Measurements from ENCODE around the gene TMBIM4.

- TF ChIP-seq, protein P1, sequence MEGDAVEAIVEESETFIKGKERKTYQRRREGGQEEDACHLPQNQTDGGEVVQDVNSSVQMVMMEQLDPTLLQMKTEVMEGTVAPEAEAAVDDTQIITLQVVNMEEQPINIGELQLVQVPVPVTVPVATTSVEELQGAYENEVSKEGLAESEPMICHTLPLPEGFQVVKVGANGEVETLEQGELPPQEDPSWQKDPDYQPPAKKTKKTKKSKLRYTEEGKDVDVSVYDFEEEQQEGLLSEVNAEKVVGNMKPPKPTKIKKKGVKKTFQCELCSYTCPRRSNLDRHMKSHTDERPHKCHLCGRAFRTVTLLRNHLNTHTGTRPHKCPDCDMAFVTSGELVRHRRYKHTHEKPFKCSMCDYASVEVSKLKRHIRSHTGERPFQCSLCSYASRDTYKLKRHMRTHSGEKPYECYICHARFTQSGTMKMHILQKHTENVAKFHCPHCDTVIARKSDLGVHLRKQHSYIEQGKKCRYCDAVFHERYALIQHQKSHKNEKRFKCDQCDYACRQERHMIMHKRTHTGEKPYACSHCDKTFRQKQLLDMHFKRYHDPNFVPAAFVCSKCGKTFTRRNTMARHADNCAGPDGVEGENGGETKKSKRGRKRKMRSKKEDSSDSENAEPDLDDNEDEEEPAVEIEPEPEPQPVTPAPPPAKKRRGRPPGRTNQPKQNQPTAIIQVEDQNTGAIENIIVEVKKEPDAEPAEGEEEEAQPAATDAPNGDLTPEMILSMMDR (IDR thresholded peaks at IDR 0.05), result peak in 2 of 3 experiments; percentile 32 to 56
- no peak for TF ChIP-seq POLR2A (IDR thresholded peaks at IDR 0.05)
Measured at GRCh38 chr12:66169221-66170170, at the start of gene TMBIM4.

Data from testis (tissue), 2 donors.